Mammary epithelial cell (primary cell): ENCODE results near the gene VASH2.

ENCODE experiments used
- CTCF ChIP-seq, 2 donors: IDR thresholded peaks in 1 of 2; conservative IDR thresholded peaks in 1 of 2; 2 replicates each; pipeline ENCODE4 v1.5.1; 2011 to 2012; ENCODE audit warnings: inconsistent platforms in 2 of 2, low read length in 2 of 2, mild to moderate bottlenecking in 2 of 2, control low read depth in 1 of 2, low read depth in 1 of 2; ENCODE audit not compliant: insufficient read depth in 1 of 2; ENCODE audit errors: extremely low read depth in 1 of 2
- EZH2 ChIP-seq: IDR thresholded peaks from 2 replicates; pipeline ENCODE4 v1.6.1; 2012; ENCODE audit warnings: low read length, inconsistent platforms, borderline replicate concordance

- TF ChIP-seq CTCF (conservative IDR thresholded peaks at IDR 0.05 in 1 of 2, IDR thresholded peaks at IDR 0.05 in 1 of 2; ENCODE audit: extremely low read depth in 1 of 2, insufficient read depth in 1 of 2, low read depth in 1 of 2, low read length in 2 of 2): no peak
- no peak for TF ChIP-seq EZH2
Observed at GRCh38 chr1:212960932-212961331, 10.6 kb downstream of the VASH2 start.
